ENCODE measurements around the gene NEDD8. TPM values are rescaled to one million over a fixed set of nuclear protein-coding genes. Genes with fewer than 3 reads are reported as not detected.

NEDD8 gene
- total RNA-seq, 4 donors from 2014 or later = 42.2 to 113 (median 69.9) TPM

DNA sequence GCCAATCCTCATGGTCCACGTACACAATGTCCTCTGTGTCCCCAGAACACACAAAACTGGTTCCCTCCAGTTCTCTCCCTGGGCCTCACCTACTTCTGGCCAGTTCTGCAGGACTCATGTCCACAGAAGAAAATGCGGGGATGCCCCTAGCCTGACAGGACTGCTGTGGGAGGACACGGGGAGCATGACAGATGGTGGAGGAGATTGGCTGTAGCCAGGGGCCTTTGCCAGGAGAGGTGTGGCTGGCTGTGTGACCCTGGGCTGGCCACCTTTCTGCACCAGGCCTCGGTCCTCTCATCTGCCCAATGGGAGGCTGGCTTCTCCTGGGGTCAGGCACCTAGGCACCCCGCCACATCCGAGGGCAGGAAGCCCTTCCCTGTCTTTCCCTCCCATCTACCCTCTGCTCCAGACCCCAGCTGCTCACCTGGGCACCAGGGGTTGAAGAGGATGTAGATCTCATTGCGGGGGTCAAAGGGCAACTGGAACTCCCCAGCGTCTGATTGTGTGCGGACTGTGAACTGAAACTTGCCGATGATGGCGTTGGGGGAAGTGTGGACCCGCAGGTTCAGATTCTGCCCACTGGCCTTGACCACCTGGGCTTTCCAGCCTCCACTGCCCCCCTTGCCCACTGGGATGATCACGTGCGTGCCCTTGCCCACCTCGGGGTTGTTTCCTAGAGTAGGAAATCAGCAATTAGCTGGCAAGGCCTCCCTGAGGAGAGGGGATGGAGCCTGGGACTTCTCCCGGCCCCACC lies 28.0 kb upstream of the NEDD8 start:
- in situ Hi-C loops (cut with MboI; ENCODE audit: low pct_ligation_motif_present in 1 of 4, low pct_unique_long_range_greater_than_20kb in 1 of 4, low sequenced_read_pairs in 3 of 4) = no loop called here
- Histone ChIP-seq H3K4me3 (no peak overlapping the region), H3K27ac (no peak overlapping the region), H3K36me3 (no peaks in the 10 kb centered on the region), H3K9me3 (no peaks in the 10 kb centered on the region), H3K4me1 (no peaks in the 10 kb centered on the region), H3K27me3 (no peaks in the 10 kb centered on the region)
- DNase-seq = no peak
- 80 to 86% methylated on average over 1 to 16 of the region's 16 CpGs for WGBS, 2 donors (ENCODE audit: low coverage in 1 of 2)
- TF ChIP-seq, protein P1, sequence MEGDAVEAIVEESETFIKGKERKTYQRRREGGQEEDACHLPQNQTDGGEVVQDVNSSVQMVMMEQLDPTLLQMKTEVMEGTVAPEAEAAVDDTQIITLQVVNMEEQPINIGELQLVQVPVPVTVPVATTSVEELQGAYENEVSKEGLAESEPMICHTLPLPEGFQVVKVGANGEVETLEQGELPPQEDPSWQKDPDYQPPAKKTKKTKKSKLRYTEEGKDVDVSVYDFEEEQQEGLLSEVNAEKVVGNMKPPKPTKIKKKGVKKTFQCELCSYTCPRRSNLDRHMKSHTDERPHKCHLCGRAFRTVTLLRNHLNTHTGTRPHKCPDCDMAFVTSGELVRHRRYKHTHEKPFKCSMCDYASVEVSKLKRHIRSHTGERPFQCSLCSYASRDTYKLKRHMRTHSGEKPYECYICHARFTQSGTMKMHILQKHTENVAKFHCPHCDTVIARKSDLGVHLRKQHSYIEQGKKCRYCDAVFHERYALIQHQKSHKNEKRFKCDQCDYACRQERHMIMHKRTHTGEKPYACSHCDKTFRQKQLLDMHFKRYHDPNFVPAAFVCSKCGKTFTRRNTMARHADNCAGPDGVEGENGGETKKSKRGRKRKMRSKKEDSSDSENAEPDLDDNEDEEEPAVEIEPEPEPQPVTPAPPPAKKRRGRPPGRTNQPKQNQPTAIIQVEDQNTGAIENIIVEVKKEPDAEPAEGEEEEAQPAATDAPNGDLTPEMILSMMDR (IDR thresholded peaks at IDR 0.05) = no peak
- TF ChIP-seq POLR2A (IDR thresholded peaks at IDR 0.05) = no peak
- TF ChIP-seq POLR2AphosphoS5 (IDR thresholded peaks at IDR 0.05) = no peak
- TF ChIP-seq EP300 (IDR thresholded peaks at IDR 0.05; ENCODE audit: low read depth) = no peak
- intact Hi-C loops (cut with DNase I; ENCODE audit: low total_unique reads) = no loop called here

DNA sequence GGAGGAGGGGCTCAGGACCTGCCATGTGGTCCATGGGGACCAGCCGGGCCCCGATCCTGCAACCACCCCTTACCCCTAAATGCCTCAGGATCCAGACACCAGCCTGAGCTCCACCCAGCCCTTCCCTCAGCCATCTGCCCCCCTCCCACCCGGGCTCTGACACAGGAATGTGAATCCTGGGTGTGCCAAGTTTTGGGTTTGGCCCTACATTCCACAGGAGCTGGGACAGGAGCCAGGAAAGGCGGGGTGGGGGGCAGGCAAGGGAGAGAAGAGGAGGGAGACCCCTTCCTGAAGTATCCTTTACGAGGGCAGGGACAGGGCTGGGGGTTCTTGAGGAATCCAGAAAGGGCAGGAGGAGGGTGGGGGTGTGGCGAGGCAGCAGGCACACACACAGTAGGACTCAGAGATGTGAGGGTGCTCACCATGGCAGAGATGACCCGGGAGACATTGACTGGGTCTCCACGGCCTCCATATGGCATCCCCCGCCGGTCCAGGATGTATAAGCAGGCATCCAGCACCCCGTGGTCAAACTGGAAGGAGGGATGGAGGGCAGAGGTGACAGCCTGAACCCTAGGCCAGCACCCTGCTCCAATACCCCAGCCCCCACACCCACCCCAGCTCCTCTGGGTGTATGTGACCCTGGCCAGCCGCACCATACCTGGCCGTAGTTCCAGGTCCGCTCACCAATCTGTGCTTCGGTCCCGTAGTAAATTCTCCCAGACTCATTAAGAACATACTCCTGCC lies 27.3 kb upstream of the NEDD8 start:
- WGBS, 2 donors (ENCODE audit: low coverage in 1 of 2) = 83 to 85% methylated on average over 4 to 12 of the region's 16 CpGs
- Histone ChIP-seq H3K4me3 (no peak overlapping the region), H3K4me1 (no peaks in the 10 kb centered on the region), H3K36me3 (no peaks in the 10 kb centered on the region), H3K27ac (no peak overlapping the region), H3K9me3 (no peaks in the 10 kb centered on the region), H3K27me3 (no peaks in the 10 kb centered on the region)
- in situ Hi-C loops (cut with MboI; ENCODE audit: low pct_ligation_motif_present in 1 of 4, low pct_unique_long_range_greater_than_20kb in 1 of 4, low sequenced_read_pairs in 3 of 4) = no loop called here
- intact Hi-C loops (cut with DNase I; ENCODE audit: low total_unique reads) = no loop called here
- no peak for DNase-seq
- TF ChIP-seq, protein P1 (IDR thresholded peaks at IDR 0.05) = no peak
- TF ChIP-seq POLR2A (IDR thresholded peaks at IDR 0.05) (no peak), EP300 (IDR thresholded peaks at IDR 0.05; ENCODE audit: low read depth) (no peak), POLR2AphosphoS5 (IDR thresholded peaks at IDR 0.05) (no peak)

DNA sequence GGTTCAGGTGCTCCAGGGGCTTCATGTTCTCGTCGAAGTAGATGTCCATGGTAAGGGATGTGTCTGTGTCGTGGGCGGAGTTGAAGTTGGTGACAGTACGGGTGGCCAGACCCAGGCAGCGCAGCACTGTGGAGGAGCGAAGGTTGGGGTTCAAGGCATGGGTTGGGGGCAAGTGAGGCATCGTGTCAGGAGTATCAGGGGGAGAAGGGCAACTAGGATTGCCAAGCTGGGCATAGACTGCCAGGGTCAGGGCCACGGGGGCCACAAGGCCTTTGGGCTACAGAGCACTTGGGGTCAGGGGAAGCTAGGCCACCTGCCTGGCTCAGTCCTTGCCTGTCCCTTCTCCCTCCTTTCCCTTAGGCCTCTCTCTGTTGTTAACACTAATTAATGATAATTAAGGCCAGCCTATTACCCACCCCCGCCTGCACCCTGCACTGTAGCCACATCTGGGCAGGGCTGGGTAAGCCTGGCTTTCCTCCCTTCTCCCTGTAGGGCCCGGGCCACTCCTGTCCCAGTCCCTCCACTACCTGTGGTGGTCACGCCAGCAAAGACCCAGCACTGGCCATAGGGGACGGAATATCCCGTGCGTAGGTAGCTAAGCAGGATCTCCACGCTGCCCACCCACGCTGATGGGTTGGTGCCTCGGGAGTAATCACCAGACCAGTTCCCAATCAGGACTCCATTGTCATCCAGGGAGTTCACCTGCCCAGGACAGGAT lies 26.5 kb upstream of the NEDD8 start:
- DNase-seq = no peak
- 91 to 100% methylated on average over 2 to 17 of the region's 18 CpGs for WGBS, 2 donors (ENCODE audit: low coverage in 1 of 2)
- TF ChIP-seq, protein P1 (IDR thresholded peaks at IDR 0.05) = no peak
- no peaks in the 10 kb centered on the region for H3K9me3 ChIP-seq
- no peaks in the 10 kb centered on the region for H3K27me3 ChIP-seq
- intact Hi-C loops (cut with DNase I; ENCODE audit: low total_unique reads) = no loop called here
- H3K4me1 ChIP-seq = no peaks in the 10 kb centered on the region
- H3K36me3 ChIP-seq = no peaks in the 10 kb centered on the region
- no peak overlapping the region for H3K27ac ChIP-seq
- no peak overlapping the region for H3K4me3 ChIP-seq
- in situ Hi-C loops (cut with MboI; ENCODE audit: low pct_ligation_motif_present in 1 of 4, low pct_unique_long_range_greater_than_20kb in 1 of 4, low sequenced_read_pairs in 3 of 4) = no loop called here

DNA sequence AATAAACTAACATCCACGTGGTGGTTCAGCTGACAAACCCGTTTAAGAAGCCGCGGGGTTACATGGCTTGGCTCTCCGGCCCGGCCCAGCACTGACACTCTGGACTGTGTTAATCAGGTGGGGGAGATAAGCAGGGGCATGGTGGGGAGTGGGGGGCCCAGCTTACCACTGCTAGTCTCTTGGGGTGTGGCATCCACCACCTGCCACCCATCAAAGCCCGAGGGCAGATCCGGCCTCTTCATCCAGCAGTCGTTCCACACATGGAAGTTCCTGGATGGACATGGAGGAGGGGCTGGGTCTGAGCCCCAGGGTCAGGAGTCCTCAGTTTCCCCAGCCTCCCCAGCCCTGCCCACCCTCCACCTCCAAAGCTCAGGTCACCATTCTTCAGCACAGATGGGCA lies 26.0 kb upstream of the NEDD8 start:
- Histone ChIP-seq H3K4me3 (no peak overlapping the region), H3K9me3 (no peaks in the 10 kb centered on the region), H3K4me1 (no peaks in the 10 kb centered on the region), H3K27ac (no peak overlapping the region), H3K36me3 (no peaks in the 10 kb centered on the region), H3K27me3 (no peaks in the 10 kb centered on the region)
- 85 to 91% methylated on average over 6 to 9 of the region's 9 CpGs for WGBS, 2 donors (ENCODE audit: low coverage in 1 of 2)
- no peak for DNase-seq
- TF ChIP-seq POLR2AphosphoS5 (IDR thresholded peaks at IDR 0.05) (no peak), POLR2A (IDR thresholded peaks at IDR 0.05) (no peak), EP300 (IDR thresholded peaks at IDR 0.05; ENCODE audit: low read depth) (no peak)
- TF ChIP-seq, protein P1 (IDR thresholded peaks at IDR 0.05) = no peak
- intact Hi-C loops (cut with DNase I; ENCODE audit: low total_unique reads) (no loop called here), in situ Hi-C loops (cut with MboI; ENCODE audit: low pct_ligation_motif_present in 1 of 4, low pct_unique_long_range_greater_than_20kb in 1 of 4, low sequenced_read_pairs in 3 of 4) (no loop called here)

All from transverse colon (tissue), 4 donors.